NCI-H2029 treated with DMSO at 0.1 percent for 48 hours (cell line): ENCODE results near the gene LRRC4C.

ENCODE experiments used
- DNase-seq: peaks from one replicate; lab custom pipeline; 2025; lab: John Stamatoyannopoulos, UW

Gene LRRC4C

GRCh38 chr11:40370821-40371616 lies 1088.4 kb downstream of the LRRC4C start:
- DNase-seq, result no peak

GRCh38 chr11:40360206-40360798 lies 1099.2 kb downstream of the LRRC4C start:
- DNase-seq, result no peak

GRCh38 chr11:40354121-40354520 lies 1105.3 kb downstream of the LRRC4C start:
- DNase-seq, result no peak

GRCh38 chr11:40340911-40341310 lies 1118.5 kb downstream of the LRRC4C start:
- no peak for DNase-seq

GRCh38 chr11:40338739-40339138 lies 1120.7 kb downstream of the LRRC4C start:
- DNase-seq, result no peak

GRCh38 chr11:40338062-40338461 lies 1121.4 kb downstream of the LRRC4C start:
- no peak for DNase-seq

- no peak for DNase-seq
Measured at GRCh38 chr11:40337118-40337517, 1122.3 kb downstream of the LRRC4C start.

- DNase-seq, result no peak
Measured at GRCh38 chr11:40328890-40329614, 1130.4 kb downstream of the LRRC4C start.

- no peak for DNase-seq
Measured at GRCh38 chr11:40323241-40323640, 1136.2 kb downstream of the LRRC4C start.

GRCh38 chr11:40321537-40321936 lies 1137.9 kb downstream of the LRRC4C start:
- no peak for DNase-seq

- DNase-seq, result no peak
Measured at GRCh38 chr11:40316171-40316570, 1143.3 kb downstream of the LRRC4C start.

GRCh38 chr11:40315122-40315521 lies 1144.3 kb downstream of the LRRC4C start:
- DNase-seq, result no peak

GRCh38 chr11:40314327-40314726 lies 1145.1 kb downstream of the LRRC4C start:
- no peak for DNase-seq

GRCh38 chr11:40306938-40307548 lies 1152.4 kb downstream of the LRRC4C start:
- no peak for DNase-seq

GRCh38 chr11:40302669-40303068 lies 1156.8 kb downstream of the LRRC4C start:
- no peak for DNase-seq

GRCh38 chr11:40295466-40295865 lies 1164.0 kb downstream of the LRRC4C start:
- DNase-seq, result no peak

- DNase-seq, result no peak
Measured at GRCh38 chr11:40294741-40295140, 1164.7 kb downstream of the LRRC4C start.

- DNase-seq, result no peak
Measured at GRCh38 chr11:40294349-40294735, 1165.1 kb downstream of the LRRC4C start.

- peak; percentile 50 for DNase-seq
Measured at GRCh38 chr11:40293655-40294348, 1165.7 kb downstream of the LRRC4C start.

GRCh38 chr11:40292721-40293508 lies 1166.5 kb downstream of the LRRC4C start:
- no peak for DNase-seq

GRCh38 chr11:40291741-40292140 lies 1167.7 kb downstream of the LRRC4C start:
- DNase-seq, result no peak
